HG03103 (cell line): Measurements from ENCODE around the gene GRM5.

ENCODE experiments used
- ATAC-seq: cut with Tn5 transposase; IDR thresholded peaks from one replicate; pipeline ENCODE4 v1.9.1; 2021; ENCODE audit warnings: low read depth; ENCODE audit not compliant: unreplicated experiment

GRM5 gene

DNA sequence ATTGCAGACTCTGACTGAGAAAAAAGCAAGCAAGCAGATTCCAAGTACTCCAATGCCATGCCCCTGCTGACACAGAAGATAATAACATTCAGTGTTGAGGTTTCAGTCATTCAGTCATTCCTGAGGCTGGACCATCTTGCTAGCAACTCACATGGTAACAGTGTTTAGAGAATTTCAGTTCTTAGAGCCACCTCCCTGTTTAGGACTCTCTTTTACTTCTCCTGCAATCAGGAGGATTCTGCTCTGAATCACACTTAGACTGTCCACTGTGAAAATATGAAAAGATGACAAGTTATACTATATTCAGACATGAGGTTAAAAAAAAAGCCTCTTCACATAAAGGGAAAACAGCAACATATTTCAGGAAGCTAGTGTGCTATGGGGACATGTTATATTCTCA lies 544.4 kb downstream of the GRM5 start:
- ATAC-seq = no peak

DNA sequence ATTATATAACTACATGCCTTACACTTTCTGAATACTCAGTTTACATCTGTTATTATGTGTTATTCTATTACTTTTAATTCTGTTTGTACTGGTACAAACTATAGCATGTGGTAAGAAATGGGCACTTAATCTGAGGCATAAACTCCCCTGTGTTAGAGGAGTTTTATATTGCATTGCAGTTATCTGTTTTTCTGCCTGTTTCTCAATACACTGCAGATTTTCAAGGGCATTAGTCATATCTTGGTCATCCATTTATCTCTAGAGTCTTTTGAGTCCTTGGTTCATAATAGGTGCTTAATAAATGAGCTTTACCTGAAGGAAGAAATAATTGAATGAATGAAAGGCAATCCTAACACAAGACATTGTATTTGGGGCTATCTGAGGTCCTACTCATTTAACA lies 545.4 kb downstream of the GRM5 start:
- ATAC-seq = no peak

DNA sequence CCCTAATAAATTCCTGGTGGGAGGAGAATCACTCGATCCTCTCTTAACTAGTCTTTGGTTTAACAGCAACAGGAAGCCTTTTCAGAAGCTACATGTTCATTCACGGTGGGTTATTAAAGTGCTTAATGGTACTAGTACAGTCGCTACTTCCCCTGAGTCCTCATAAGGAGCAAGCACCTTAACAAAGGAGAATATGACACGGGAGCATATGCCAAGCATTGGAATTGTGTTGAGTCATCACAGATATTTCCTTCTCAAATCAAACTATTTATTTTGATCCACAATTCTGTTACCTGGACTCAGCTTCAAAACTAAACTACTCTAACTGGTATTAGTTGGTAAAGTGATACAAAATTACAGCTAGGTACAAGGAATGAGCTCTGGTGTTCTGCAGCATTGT lies 550.8 kb downstream of the GRM5 start:
- ATAC-seq = no peak

DNA sequence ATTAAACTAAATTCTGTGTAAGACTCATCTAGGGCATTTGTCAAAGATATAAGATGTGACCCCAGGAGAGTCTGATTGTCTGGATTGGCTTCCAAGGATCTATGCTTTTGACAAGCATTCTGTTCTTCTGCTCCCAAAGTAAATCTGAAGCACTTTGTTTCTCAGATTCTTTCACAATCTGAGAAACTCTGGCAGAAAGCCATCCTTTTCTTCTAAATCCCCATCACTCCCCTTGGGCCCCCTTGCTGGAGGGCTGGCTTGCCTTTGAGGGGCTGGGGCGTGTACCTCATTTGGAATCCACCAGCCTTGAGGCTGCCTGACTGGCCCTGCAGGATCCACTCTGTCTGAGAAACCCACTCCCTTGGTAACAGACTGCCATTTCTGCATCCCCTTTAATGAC lies 554.8 kb downstream of the GRM5 start:
- no peak for ATAC-seq

DNA sequence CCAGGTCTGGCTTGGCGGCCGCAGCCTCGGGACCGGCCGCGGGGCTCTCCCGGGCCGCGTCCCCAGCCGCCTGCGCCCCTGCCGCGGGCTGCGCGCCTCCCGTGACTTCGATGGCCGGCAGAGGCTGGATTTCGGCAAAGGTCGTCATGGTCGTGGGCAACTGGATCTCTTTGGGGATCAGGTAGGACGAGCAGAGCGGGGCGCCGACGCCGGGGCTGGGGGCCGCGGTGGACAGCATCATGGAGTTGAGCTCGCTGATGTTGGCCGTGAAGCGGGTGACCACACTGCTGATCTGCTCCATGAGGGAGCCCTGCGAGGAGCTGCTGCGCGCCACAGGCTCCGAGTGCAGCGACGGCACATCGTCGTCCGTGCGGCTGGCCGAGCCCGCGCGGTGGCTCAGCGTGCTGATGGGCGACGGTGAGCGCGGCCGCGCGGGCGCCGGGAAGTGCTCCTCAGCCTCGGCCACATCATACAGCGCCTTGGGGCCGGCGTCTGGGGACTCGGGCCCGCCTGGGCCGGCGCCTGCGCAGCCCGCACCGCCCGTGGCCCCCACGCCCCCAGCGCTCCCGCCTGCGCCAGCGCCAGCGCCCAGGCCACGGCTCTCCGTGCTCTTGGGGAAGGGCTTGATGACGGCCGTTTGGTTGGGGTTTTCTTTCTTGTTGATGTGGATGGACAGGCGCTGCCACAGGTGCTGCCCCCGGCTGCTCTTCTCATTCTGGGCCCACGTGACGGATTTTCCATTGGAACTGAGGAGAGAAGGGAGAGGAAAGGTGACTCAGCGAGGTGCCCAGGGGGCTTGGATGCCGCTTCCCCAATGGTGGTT lies 556.8 kb downstream of the GRM5 start:
- ATAC-seq = peak; percentile 54

DNA sequence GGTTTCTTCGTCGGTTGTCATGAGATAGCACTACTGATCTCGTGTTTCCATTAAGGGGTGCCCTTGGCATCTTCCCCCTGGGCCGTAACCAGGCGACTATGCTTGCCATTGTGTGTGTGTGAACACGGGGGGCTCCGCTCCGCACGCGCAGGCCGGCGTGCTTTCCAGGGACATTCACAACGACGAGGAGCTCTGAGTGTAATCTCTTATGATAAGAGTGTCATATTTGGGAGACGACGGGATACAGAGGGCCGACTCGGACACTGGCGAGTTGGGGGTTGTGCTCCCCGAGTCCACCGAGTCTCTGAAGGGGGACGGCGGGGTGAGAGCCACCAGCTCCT lies 557.4 kb downstream of the GRM5 start:
- no peak for ATAC-seq

DNA sequence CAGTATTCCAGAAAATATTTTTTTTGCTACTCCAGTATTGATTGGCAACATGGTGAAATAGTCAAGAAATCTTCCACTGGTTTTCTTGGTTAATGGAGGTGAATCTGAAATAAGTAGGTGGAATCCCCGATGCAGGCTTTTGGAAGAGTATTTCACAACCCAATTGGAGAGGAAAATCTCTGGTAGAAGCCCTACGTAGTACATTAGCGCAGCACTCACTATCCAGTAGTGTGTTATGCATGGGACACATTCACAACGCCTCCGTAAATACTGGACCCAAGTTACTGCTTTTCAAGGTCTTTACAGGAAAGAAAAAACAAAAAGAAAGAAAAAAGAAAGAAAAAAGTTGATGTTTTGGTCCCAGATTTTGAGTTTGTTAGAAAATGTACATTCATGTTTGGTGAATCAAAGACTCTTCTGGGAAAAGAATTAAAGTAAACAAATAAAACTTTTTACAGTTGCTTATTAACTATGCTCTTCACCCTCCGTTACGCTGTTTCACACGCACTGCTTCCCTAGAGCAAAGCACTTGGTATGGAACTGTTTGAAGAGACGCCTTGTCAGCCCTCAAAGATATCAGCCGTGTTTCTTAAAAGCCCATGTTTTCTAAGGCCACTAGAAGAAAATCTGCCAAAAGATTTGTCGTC lies 557.9 kb downstream of the GRM5 start:
- no peak for ATAC-seq

DNA sequence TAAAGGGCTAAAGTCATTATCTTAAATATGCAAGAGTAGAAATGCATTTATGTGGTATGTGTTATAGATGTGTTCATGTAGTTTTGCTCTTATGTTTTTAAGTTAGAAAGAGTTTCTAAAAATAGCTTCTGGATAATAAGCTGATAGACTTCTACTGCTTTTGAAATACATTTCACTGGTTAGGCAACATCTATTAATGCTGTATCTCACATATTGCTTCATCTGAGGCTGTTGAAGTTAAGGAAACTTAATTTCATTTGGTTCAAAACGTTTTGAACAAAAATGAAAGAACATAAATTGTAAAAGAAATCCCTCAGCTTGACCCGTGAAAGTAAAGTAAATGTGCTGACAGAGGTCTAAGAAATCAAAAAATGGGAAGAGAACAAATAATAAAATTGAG lies 564.2 kb downstream of the GRM5 start:
- ATAC-seq = no peak

DNA sequence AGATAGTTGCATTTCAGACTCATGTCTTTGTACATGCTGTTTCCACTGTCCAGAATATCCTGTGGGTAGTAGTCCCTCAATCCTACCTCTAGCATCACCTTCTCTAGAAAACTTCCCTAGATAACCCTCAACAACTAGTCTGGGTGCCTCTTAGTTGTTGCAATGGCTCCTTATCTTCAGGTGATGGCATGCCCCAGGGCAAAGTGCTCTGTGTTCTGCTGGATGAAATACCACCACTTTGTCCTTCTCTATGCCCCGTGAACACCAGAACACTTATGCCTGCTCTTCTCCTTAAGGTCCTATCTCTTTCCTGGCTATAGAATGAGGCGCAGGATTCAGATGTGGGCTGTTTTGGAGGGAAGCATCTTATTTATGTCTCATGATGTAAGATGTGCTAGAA lies 569.9 kb downstream of the GRM5 start:
- ATAC-seq = no peak

DNA sequence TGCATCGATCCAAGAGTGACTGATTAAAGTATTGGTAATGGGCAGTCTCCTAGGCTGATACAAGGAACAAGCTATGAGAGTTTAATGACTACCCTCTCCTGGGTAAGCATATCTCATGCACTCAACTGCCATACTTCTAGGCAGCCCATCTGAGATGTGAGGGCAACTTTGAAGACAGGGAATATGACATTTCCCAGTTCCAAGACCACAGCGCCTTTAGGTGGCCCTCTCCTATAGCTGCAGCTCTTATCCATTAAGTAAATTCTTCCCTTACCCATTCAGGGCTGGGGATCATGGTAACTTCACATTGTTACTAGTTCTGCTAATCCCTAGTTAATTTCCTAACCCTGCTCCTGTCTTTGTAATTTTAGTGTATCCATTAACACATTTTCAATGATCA lies 570.9 kb downstream of the GRM5 start:
- no peak for ATAC-seq

DNA sequence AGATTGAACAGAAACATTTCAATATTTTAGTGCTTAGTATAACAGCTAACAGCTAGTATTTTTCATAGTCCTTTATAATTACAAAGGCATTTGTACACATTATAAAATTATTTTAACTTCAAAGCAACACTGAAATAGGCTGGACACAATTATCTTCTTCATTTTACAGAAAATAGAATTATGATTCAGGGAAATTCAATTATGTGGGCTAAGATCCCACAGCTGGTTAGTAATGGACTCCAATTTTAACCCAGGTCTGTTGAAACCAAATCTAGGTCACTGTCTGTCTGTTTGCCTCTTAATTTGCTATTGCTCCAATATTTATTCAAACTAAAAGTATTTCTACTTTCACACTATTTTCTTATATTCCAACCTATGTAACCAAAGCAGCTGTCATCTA lies 574.1 kb downstream of the GRM5 start:
- no peak for ATAC-seq

DNA sequence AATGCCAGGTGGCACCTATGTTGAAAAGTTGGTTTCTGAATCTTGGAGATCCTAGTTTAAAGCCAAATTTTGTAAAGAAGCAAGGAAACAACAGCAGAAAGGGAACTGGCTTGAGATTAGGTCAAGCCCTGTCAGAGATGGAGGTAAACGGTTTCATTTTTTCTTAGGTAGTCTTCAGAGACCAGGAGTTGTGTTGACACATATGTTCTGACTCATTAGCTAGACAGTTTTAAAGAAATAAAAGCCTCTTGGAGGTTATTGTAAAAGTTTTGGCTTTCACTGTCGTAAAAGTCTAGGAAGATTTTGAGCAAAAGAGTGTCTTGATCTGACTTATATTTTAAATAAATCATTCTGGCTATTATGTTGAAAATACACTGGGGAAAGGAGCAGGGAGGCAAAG lies 576.8 kb downstream of the GRM5 start:
- ATAC-seq = no peak

DNA sequence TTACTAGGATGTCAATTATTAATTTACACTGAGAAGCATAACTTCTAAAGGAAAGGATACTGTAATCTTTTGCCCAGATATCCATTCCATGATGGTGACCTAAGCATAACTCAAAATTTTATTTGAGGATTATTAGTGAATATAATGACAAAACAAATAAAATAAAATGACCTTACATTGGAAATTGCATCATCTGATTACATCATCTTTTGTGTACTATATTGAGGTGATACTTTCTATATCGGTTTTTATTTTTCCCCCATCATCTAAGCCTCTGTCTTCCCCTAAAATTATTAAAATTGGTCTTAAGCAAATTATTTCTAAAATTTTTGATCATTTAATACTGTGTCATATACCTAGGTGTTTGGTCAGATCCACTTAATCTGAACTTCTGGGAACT lies 578.1 kb downstream of the GRM5 start:
- ATAC-seq = no peak

DNA sequence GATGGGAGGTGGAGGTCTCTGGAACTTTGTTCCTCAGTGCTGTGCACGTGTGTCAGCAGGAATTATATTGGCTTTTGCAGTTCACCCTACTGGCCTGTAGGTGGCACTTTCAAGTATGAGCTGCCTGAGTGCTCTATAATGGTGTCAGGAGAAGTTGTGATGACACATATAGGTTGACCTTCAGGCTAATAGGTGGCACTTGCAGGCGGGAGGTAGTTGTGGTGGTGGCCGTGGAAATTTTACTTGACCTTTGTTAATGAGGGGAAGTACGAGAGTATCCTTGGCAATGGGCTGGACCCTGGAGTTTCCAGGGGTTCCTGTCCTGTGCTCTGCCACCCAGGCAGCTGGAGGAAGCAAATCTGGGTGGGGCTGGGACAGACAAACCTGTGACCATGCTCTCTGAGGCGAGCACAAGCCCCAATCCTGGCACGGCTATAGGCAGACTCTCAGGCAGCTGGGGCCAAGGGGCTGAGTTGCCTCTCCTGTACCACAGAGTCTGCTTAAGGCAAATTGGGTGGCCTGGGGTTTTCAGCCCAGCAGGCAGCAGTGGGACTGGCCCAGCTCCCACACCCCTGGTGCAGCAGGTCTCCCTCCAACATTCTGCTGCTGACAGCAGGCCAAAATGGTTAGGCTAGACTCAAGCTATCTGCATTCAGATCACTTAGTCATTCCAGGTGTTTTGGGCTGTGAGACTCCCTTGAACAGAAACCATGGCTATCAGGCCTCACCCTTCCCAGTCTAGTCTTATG lies 580.7 kb downstream of the GRM5 start:
- peak; percentile 95 for ATAC-seq

DNA sequence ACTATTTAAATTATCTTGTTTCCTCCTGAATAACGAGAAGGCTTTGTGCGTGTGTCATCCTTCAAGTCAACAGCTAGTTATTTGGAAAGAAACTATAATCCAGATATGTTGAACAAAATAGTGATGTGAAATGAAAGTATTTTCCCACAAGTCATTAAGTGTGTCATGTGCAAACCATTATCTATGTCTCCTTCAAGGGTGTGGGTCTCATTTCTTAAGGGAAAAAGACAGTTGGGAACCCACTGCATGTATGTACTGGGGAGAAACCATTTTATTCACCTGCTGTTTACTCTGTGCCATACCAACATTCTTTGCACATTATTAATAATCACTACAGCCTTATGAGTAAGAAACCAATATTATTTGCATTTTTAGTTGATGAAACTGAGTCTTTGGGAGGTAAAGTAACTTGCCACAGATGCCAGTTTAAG lies 582.9 kb downstream of the GRM5 start:
- ATAC-seq = no peak

DNA sequence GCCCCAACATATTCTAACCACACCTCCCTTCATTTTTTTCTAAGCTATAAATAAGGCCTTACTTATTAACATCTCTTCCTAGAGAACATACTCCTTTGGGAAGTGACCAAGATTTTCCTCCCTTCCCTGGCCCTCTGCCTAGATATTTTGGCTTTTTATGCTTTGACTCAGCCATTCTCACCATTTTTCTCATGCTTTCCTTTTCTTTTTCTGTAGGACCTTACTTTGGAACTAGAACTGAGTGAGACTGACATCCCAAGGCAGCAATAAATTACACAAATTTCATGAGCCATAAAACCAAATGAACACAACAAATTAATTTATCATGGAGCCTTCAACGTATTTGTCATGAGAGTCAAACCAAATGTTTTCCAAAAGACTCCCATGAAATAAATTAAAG lies 585.6 kb downstream of the GRM5 start:
- no peak for ATAC-seq

DNA sequence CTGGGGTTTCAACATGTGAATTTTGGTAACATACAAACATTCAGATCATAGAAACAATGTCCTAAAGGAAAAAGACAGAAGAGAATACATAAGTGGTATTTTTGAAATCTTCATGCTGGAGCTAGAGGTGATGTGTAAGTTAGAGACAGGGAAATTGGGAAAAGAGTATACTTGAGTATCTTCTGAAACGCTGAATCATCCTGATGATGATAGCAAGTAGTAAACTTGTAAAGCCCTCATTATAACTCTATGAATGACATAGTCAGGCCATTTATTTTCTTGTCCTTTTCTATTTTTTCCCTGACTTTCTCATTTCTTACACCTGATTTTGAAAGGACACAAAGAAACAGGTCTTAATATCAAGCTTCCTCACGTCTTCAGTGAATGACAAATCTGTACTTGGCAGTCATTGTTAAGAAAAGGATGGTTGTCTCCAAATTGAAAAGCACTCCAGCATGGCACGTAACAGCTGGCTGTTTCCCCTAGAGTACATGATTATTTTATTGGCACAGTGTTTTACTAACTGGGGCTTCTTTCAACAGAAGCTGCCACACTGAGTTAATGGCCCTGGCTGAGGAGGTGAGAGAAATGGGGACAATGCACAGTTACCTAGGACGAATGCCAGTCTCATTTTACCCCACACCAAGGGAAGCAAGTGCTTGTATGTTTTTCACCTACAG lies 587.5 kb downstream of the GRM5 start:
- no peak for ATAC-seq

DNA sequence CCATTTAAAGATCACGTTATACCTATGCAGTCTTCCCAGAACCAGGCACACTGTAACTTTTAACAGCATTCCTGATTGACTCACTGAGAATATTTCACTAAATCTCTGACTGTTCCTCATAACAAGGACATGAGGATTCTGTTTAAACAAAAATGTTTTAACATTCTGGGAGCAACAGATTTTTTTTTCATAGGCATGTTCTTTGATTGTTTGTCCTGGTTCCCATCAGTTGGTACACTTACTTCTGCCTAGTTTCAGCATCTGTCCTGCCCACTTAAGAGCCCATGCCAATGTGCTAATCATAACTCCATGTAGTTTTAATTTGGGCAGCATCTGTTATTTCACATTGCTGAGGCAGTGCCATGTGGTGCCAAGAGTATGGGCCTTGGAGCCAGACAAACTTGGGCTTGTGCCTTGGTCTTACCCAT lies 589.8 kb downstream of the GRM5 start:
- ATAC-seq = no peak

DNA sequence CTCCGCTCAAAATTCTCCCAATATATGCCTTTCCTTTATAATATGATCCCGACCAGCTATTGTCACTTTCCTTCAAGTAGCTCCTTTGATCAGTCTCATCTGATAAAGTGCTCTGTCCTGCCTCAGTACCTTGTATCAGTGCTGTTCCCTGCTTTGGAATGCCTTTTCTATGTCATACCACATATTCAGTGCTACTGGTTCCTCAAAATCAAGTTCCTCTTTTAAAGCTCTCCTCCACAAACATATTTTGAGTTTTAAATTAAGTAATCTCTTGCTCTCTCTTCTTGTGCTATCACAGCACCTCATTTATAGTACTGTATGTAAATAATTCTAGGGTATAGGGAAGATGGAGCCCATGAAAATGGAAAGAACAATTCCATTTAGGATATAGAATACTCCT lies 591.1 kb downstream of the GRM5 start:
- ATAC-seq = no peak

DNA sequence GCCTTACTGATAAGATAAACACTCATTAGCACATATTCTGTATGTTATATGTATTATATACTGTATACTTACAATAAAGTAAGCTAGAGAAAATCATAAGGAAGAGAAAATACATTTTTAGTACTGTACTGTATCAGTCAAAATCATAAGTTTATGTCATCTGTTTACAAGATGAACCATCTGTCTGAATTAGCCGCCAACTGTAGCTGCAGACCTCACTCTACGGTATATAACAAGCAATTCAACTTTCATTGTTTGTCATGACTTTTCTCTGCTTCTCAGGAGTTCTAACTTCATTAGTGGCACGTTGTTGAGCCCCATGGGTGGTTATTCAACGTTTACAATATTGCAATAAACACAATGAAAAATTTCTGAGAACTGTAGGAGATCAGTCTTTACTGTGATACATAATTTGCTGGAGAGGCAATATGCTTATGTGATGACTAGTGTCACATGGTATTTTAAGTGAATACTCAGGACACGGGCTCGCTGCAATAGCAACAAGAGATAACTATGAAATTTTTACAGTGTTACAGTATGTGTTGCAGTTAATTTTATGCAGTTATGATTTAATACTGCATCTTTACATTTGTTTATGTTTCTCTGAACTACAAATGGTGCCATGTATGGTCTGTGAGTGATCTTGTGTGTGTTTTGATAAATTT lies 596.1 kb downstream of the GRM5 start:
- ATAC-seq = no peak

DNA sequence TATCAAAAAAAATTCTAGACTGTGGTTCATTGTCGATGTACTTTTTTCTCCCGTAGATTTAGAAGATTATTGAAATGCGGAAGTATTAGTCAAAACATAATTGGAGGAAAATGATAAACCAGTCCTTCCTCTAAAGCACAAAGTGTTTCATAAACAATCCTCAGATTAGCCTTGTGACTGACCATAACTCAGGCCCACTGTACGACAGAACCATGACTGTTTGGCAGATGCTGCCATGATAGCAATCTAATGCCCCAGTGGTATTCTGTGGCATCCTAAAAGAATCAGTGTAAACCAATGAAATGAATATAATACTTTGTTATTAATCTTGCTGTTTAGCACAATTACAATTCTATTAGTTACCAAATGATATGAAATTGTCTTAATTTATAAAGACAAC lies 601.3 kb downstream of the GRM5 start:
- ATAC-seq = no peak
